AG09309 (cell line): ENCODE data around the gene CDKN2B.

ENCODE experiments used
- DNase-seq: peaks from one replicate; pipeline ENCODE4 v3.0.0-alpha.2; 2010; ENCODE audit warnings: low read depth
- H3K4me3 ChIP-seq: 2 replicates; pipeline ENCODE4 v1.5.1; 2011; ENCODE audit warnings: mild to moderate bottlenecking, low read depth, low read length, moderate library complexity; ENCODE audit not compliant: control insufficient read depth
- CTCF ChIP-seq: IDR thresholded peaks from 2 replicates; pipeline ENCODE4 v1.5.1; 2011; ENCODE audit warnings: mild to moderate bottlenecking, low read depth, low read length, inconsistent platforms; ENCODE audit not compliant: insufficient read depth, control insufficient read depth; ENCODE audit errors: missing control alignments

The CDKN2B gene

DNA sequence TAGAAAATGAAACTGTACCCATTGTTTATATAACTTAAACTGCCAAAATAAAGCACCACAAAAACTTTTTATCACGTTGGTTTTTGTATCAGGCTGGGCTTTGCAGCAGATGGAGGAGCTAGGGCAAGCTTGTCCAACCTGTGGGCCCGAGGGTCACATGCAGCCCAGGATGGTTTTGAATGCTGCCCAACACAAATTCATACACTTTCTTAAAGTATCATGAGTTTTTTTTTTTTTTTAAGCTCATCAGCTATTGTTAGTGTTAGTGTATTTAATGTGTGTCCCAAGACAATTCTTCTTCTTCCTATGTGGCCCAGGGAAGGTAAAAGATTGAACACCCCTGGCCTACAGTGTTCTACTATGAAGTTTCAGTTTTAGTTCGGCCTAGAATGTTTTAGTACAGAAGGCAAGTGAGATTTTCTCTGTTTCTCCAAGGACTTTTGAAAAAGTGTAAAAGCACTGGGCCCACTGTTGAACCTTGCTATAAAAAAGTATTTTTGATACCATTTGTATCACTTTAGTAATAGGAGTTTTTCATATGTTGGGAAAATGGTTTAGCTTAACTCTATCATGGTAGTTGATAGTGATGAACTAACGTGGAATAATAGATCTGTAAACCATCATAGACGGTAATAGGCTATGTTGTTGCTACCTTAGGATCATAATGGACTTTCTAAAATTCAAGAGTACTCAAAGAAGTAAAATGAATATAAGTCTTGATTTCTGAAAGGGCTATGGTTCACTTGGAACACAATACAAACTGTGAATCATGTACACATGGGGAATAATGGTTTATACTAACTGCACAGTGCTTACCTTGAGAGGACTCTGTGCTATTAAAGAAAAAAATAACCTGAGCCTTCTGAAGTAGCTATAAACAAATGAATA is 17.8 kb downstream of the CDKN2B start:
- no peak overlapping the region for H3K4me3 ChIP-seq
- DNase-seq = no peak
- TF ChIP-seq CTCF = no peak

DNA sequence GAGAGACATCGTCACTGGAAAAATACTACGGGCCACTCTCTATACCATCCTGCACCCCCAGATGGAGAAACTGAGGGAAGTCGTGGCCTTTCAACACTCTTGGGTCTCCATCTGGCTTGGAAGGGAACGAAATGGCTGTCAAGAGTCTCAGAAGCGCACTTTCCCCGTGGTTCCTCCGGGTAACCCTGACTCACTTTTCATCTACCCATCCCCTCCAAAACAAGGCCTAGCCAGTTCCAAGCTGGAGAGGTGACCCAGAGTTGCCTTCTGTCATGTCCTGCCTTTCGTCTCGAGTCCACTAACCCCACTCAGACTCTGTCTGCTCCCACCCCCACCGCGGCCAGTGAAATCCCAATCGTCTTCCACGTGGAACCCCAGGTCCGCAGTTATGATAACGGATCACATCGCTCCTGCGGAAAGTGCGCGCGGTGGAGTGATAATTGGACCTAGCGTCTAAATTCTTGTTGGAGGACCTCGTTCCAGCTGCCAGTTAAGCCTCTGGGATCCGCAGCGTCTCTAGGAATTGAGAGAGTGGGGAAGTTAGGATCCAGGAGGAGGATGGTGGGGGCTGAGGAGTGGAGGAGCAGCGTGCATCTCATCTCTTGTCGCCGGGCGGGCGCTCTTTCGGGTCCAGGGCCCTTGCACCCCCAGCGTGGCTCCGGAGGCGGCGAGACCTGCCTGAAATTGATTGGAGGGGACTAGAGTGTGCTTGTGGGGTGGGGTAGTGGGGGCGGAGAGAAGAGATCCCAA is 19.5 kb downstream of the CDKN2B start:
- no peak for DNase-seq
- H3K4me3 ChIP-seq = no peak overlapping the region; the same call in 1 of the 2 replicates
- no peak for TF ChIP-seq CTCF

- no peak for TF ChIP-seq CTCF
- DNase-seq = no peak
- H3K4me3 ChIP-seq = no peak overlapping the region
These were observed 20.8 kb downstream of the CDKN2B start for GRCh38 chr9:21988056-21988990.

DNA sequence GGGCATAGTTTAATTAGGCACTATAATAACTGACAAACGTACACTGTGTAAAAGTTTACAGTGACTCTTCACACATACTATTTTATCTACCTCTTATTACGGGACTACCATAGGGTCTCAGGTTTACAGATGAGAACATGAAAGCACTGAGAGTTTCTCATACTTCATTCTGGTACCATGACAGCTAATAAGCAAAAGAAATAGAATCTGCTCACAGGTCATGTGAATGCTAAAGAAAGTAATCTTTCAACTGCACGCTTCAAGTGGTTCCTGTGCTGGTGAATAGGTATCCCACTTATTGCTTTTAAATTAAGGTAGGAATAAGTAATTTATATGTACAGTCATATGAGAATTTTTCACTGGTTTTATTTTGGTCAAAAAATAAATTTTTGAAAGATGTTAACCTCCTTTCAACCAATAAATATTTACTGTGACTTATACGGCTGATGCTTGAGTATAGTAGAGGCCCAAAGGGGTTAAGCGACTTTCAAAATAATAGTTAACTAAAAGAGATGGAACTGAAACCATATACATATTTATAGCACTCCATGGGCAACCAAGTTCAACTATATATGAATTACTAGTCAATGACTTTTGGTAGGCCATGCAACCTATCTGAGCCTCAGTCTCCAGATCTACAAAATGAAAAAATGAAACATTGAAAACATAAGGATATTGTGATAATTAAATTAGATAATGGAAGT is 23.0 kb downstream of the CDKN2B start:
- DNase-seq = no peak
- TF ChIP-seq CTCF = no peak
- H3K4me3 ChIP-seq = no peak overlapping the region

DNA sequence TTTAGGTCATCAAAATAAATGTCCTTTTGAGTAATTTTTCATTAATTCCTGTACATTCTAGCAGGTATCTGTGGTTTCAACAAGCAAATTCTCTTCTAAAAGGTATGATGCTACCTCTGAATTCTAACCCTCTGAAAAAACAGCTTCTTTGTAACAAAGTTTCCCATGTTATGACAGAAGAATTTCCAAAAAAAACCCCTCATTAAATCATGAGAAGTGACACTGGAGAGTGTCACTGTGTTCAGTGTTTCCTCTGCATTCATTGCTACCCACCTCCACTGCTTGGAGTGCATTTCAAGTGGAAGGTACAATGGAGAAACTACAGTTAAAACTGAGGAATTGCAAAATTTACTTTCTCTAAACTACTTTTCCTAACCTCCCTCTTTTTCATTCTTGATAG is 25.0 kb downstream of the CDKN2B start:
- no peak overlapping the region for H3K4me3 ChIP-seq
- no peak for TF ChIP-seq CTCF
- no peak for DNase-seq

- DNase-seq = no peak
- no peak for TF ChIP-seq CTCF
- H3K4me3 ChIP-seq = no peak overlapping the region
These were observed 25.6 kb downstream of the CDKN2B start for GRCh38 chr9:21983561-21983935.
